Tibial artery (tissue), 4 donors: Measurements from ENCODE around the gene PBX1.

ENCODE experiments used
- DNase-seq, 2 donors: peaks; one replicate each; pipeline ENCODE4 v3.0.0-alpha.2; 2019
- H3K27ac ChIP-seq, 2 donors: fragments of 200-600 bp; sonication (generic) in 1 of 2; 1 replicate in 1 of 2; 2 replicates in 1 of 2; pipeline ENCODE4 v1.5.1; 2018 to 2019; ENCODE audit warnings: mild to moderate bottlenecking in 1 of 2
- H3K27me3 ChIP-seq, 2 donors: fragments of 200-600 bp; sonication (generic) in 1 of 2; one replicate each; pipeline versions ENCODE4 v1.5.1 to v1.6.0; 2016 to 2019
- H3K36me3 ChIP-seq, 3 donors: fragments of 200-600 bp; sonication (generic) in 2 of 3; one replicate each; pipeline ENCODE4 v1.5.1; 2016 to 2019; ENCODE audit warnings: mild to moderate bottlenecking in 2 of 3
- H3K4me1 ChIP-seq, 4 donors: fragments of 200-600 bp; sonication (generic) in 2 of 4; 1 replicate in 3 of 4; 2 replicates in 1 of 4; pipeline ENCODE4 v1.5.1; 2016 to 2019
- H3K4me3 ChIP-seq, 2 donors: fragments of 200-600 bp; sonication (generic) in 1 of 2; 1 replicate in 1 of 2; 2 replicates in 1 of 2; pipeline ENCODE4 v1.5.1; 2018 to 2019; ENCODE audit warnings: mild to moderate bottlenecking in 2 of 2
- H3K9me3 ChIP-seq, 3 donors: fragments of 200-600 bp; sonication (generic) in 1 of 3; one replicate each; pipeline ENCODE4 v1.5.1; 2016 to 2019
- intact Hi-C: fragments of 100-400 bp; cut with DNase I; formaldehyde crosslinking; loops from one replicate; pipeline ENCODE4 v1.15.0; 2023; ENCODE audit warnings: low total_unique reads
- TF ChIP-seq, protein P1 (sequence below), 2 experiments: fragments of 200-600 bp in 1 of 2; fragments of 450-650 bp in 1 of 2; IDR thresholded peaks; one replicate each; pipeline ENCODE4 v1.5.1; 2017 to 2019; ENCODE audit warnings: antibody characterized with exemption in 2 of 2, mild to moderate bottlenecking in 1 of 2, moderate library complexity in 1 of 2

Gene PBX1

DNA sequence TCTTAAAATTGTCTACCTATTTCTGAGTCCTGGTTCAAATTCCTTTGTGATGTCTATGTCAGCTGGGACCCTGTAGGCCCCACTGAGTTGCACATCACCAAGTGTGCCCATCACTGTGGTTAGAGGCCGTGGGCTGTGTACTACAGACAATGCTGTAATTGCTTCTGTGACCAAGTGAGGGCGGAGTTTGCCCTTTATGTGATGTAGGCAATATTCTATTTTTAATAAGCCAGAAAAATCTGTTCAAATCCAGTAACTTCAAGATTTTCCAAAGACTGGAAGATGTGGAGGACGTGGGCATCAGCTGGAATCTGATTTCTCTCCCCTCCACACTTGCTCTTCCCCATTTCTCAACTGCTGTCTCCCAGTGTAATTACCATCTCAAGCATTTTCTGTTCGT lies 215.4 kb downstream of the PBX1 start:
- Histone ChIP-seq H3K27ac (peak overlapping the region in 1 of 2 donors; percentile 9), H3K36me3 (no peaks in the 10 kb centered on the region), H3K9me3 (no peaks in the 10 kb centered on the region), H3K27me3 (no peaks in the 10 kb centered on the region), H3K4me1 (peaks cover 0 to 51% (median 32%) of the 10 kb centered on the region in 4 donors), H3K4me3 (no peak overlapping the region)
- intact Hi-C loops, result loop anchor here (10.0 kb wide), 1 partner anchor 70 kb away; no protein-coding TSS in a partner anchor
- no peak for DNase-seq
- TF ChIP-seq, protein P1, sequence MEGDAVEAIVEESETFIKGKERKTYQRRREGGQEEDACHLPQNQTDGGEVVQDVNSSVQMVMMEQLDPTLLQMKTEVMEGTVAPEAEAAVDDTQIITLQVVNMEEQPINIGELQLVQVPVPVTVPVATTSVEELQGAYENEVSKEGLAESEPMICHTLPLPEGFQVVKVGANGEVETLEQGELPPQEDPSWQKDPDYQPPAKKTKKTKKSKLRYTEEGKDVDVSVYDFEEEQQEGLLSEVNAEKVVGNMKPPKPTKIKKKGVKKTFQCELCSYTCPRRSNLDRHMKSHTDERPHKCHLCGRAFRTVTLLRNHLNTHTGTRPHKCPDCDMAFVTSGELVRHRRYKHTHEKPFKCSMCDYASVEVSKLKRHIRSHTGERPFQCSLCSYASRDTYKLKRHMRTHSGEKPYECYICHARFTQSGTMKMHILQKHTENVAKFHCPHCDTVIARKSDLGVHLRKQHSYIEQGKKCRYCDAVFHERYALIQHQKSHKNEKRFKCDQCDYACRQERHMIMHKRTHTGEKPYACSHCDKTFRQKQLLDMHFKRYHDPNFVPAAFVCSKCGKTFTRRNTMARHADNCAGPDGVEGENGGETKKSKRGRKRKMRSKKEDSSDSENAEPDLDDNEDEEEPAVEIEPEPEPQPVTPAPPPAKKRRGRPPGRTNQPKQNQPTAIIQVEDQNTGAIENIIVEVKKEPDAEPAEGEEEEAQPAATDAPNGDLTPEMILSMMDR (IDR thresholded peaks at IDR 0.05), result no peak

DNA sequence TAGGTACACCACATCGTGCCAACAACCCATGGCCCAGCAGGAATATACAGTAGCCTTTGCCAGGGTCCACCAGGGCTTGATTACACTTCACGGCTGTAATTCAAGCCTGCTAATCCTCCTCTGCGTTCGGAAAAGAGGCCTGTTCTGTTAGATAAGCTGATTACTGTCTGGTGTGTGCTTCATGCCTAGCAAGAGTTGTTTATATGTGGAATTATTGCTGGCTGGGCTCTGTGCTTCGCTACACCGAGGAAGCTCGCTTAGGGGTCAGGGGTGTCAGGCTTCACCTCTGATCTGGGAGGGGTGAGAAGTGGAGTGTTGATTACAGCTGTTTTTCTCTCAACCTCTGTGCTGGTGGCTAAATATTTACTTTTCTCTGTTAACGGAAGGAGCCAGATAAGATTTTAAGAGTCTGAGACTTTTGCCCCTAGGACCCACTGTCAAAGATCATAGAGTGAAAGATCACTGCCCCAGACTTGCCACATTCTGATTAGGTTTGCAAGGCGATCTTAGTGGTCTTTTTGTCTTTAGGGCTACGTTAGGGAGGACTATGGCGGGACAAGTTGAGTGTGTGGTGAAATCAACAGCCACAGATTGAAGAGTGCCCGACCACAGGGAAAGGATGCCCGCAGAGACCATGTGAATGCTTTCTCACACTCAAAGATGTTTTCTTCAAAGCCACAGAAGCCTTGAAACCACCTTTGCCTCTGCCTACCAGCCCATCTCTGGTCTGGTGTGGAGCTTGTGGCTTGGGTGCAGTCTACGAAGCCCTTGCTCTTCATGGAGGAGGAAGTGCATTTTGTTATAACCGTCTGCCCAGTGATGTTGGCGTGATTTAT lies 216.1 kb downstream of the PBX1 start:
- TF ChIP-seq, protein P1 (IDR thresholded peaks at IDR 0.05), result no peak
- H3K4me3 ChIP-seq, result no peak overlapping the region
- intact Hi-C loops, result loop anchor here (10.0 kb wide), 1 partner anchor 70 kb away; no protein-coding TSS in a partner anchor
- no peak for DNase-seq
- H3K27me3 ChIP-seq, result no peaks in the 10 kb centered on the region
- peaks cover 0 to 45% (median 31%) of the 10 kb centered on the region in 4 donors for H3K4me1 ChIP-seq
- H3K27ac ChIP-seq, result peak overlapping the region in 1 of 2 donors; percentile 9
- no peaks in the 10 kb centered on the region for H3K36me3 ChIP-seq
- H3K9me3 ChIP-seq, result no peaks in the 10 kb centered on the region

DNA sequence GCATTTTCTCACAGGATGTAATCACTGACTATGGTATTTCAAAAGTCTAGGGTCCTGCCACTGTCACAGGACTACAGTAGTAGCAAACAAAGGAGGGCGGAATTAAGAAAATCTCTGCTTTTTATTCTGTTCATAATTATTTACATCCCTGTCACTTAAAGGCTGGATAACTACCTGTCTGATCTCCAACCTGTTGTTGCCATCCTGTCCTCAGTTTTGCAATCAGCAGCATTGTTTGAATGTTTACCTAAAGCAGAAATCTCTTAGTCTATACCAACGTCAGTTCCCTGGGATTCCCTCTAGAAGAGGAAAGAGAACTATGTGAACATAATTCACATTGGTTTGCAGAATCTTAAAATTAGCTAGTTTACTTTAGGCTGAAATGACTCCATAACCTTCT lies 218.5 kb downstream of the PBX1 start:
- H3K27me3 ChIP-seq, result no peaks in the 10 kb centered on the region
- peaks cover 0 to 42% (median 27%) of the 10 kb centered on the region in 4 donors for H3K4me1 ChIP-seq
- TF ChIP-seq, protein P1 (IDR thresholded peaks at IDR 0.05), result no peak
- H3K27ac ChIP-seq, result no peak overlapping the region
- H3K9me3 ChIP-seq, result no peaks in the 10 kb centered on the region
- no peak overlapping the region for H3K4me3 ChIP-seq
- intact Hi-C loops, result loop anchor here (10.0 kb wide), 1 partner anchor 73 kb away; no protein-coding TSS in a partner anchor
- H3K36me3 ChIP-seq, result no peaks in the 10 kb centered on the region
- no peak for DNase-seq

DNA sequence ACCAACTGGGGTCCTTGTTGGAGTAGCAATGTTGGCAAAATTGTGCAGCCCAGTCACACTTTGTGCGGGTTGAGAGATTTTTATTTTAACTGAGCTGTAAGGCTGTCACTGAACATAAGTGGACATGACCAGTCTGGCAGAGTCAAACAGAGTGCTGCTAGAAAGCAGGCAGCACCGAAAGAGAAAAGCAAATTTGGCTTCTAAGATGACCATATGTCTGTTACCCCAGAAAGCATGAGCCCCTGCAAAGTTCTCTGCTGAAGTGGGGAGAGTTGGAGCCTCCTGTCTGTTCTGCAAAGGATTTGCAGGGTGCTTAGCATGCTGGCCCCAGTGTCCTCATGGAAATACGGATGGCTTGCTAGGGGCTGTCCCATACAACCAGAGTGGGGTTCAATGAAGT lies 220.4 kb downstream of the PBX1 start:
- TF ChIP-seq, protein P1 (IDR thresholded peaks at IDR 0.05), result no peak
- DNase-seq, result no peak
- no peaks in the 10 kb centered on the region for H3K36me3 ChIP-seq
- H3K9me3 ChIP-seq, result no peaks in the 10 kb centered on the region
- intact Hi-C loops, result loop anchor here (10.0 kb wide), 1 partner anchor 75 kb away; no protein-coding TSS in a partner anchor
- peaks cover 0 to 41% (median 28%) of the 10 kb centered on the region in 4 donors for H3K4me1 ChIP-seq
- no peak overlapping the region for H3K4me3 ChIP-seq
- no peak overlapping the region for H3K27ac ChIP-seq
- no peaks in the 10 kb centered on the region for H3K27me3 ChIP-seq

DNA sequence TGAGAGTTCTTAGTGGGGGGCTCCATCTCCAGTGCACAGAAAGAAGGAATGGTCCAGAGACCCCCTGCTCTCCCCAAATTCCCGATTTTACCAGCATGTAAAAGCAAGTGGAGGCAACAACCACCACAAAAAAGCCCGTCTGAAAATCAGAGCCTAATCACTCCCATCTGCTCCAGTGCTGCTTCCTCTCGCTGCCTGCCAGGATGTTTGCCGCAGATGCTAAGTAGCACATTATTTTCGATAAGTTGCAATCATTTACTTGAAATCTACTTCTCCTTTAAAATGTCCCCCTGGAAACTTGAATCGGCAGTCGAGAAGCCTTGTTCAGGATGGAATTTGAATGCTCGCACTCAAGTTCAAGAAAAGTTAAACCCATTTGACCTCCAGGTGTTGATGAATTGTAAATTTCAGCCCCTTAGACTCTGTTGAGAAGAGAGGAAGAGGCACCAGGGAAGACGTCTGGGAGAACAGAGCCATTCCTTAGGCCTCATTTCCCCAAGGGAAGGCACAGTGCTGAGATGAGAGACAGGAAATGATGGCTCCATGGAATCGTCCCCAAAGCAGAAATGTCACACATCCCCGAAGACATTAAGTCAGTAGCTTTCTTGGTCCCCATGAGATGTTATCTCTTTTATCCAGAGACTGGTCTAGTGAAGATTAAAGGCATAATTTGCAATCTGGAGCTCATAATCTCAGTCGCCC lies 221.3 kb downstream of the PBX1 start:
- intact Hi-C loops, result loop anchor here (10.0 kb wide), 1 partner anchor 145 kb away; no protein-coding TSS in a partner anchor
- TF ChIP-seq, protein P1 (IDR thresholded peaks at IDR 0.05), result no peak
- Histone ChIP-seq H3K36me3 (no peaks in the 10 kb centered on the region), H3K9me3 (no peaks in the 10 kb centered on the region), H3K27ac (no peak overlapping the region), H3K27me3 (no peaks in the 10 kb centered on the region), H3K4me3 (no peak overlapping the region), H3K4me1 (peaks cover 0 to 39% (median 28%) of the 10 kb centered on the region in 4 donors)
- no peak for DNase-seq
